ENCODE results near the gene MICB.

The MICB gene

DNA sequence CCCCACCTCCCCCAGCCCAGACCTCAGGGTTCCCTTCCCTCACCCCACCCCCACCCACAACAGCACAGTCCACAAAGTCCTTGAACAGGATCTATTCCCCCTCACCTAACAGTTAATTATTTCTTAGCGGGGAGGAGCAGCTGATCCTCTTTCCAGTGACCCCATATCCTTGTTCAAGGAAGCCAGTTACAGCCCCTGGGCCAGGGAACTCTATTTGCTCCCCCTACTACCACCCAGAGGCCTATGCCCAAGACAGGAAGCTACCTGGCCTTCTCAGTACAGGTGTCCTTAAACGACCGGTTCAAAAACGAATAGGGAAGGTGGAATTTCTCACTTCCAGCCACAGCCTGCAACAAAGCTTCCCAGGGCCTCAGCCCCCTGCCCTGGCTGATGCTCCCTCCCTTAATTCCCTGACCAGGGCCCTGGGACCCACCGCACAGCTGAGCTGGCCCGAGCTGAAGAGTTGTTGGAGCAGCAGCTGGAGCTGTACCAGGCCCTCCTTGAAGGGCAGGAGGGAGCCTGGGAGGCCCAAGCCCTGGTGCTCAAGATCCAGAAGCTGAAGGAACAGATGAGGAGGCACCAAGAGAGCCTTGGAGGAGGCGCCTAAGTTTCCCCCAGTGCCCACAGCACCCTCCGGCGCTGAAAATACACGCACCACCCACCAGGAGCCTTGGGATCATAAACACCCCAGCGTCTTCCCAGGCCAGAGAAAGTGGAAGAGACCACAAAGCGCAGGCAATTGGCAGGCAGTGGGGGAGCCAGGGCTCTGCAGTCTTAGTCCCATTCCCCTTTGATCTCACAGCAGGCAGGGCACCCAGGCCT, 31.6 kb downstream of the MICB start:
- H3K27ac ChIP-seq: no peak overlapping the region
- no peak for TF ChIP-seq ZFX (IDR thresholded peaks at IDR 0.05)
- TF ChIP-seq, protein P1, sequence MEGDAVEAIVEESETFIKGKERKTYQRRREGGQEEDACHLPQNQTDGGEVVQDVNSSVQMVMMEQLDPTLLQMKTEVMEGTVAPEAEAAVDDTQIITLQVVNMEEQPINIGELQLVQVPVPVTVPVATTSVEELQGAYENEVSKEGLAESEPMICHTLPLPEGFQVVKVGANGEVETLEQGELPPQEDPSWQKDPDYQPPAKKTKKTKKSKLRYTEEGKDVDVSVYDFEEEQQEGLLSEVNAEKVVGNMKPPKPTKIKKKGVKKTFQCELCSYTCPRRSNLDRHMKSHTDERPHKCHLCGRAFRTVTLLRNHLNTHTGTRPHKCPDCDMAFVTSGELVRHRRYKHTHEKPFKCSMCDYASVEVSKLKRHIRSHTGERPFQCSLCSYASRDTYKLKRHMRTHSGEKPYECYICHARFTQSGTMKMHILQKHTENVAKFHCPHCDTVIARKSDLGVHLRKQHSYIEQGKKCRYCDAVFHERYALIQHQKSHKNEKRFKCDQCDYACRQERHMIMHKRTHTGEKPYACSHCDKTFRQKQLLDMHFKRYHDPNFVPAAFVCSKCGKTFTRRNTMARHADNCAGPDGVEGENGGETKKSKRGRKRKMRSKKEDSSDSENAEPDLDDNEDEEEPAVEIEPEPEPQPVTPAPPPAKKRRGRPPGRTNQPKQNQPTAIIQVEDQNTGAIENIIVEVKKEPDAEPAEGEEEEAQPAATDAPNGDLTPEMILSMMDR (conservative IDR thresholded peaks at IDR 0.05): no peak

GRCh38 chr6:31530659-31531058, 32.7 kb downstream of the MICB start:
- TF ChIP-seq, protein P1 (conservative IDR thresholded peaks at IDR 0.05): no peak
- TF ChIP-seq ZFX (IDR thresholded peaks at IDR 0.05): no peak
- H3K27ac ChIP-seq: no peak overlapping the region

DNA sequence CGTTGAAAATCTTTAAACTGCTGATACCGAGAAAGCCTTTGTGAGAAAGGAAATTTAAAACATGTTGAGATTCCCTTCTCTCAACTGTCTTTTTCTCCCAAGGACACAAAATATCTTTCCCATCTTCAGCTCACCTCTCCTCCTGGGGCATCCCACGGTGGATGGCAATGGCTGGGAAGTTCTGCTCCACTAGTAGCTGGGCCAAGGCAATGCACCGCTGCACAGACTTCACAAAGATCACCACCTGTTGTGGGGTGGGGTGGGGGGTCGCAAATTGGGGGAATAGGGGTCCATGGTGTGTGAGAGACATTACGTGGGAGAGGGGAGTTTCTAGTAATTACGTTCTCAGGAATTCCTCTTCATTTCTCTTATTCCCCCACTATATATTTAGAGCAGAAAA, 33.2 kb downstream of the MICB start:
- no peak for TF ChIP-seq ZFX (IDR thresholded peaks at IDR 0.05)
- TF ChIP-seq, protein P1 (conservative IDR thresholded peaks at IDR 0.05): no peak
- no peak overlapping the region for H3K27ac ChIP-seq

- no peak overlapping the region for H3K27ac ChIP-seq
- no peak for TF ChIP-seq ZFX (IDR thresholded peaks at IDR 0.05)
- TF ChIP-seq, protein P1 (conservative IDR thresholded peaks at IDR 0.05): no peak
Measured at GRCh38 chr6:31531771-31532643, 34.1 kb downstream of the MICB start.

- H3K27ac ChIP-seq: no peak overlapping the region
- TF ChIP-seq, protein P1 (conservative IDR thresholded peaks at IDR 0.05): no peak
- TF ChIP-seq ZFX (IDR thresholded peaks at IDR 0.05): no peak
Measured at GRCh38 chr6:31532644-31533454, 34.9 kb downstream of the MICB start.

DNA sequence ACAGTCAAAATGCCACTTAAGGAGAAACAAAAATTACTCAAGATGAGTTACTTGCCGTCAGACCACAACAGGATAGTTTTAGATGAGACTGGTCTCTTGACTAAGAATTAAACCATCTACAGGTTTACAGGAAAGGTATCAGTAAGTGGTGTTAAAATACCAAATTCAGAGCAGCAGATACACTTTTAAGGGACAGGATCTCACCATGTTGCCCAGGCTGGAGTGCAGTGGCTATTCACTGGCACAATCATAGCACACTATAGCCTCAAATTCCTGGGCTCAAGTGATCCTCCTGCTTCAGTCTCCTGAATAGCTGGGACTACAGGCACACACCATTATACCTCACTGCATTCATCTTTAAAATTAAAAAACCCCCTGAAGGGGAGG, 35.5 kb downstream of the MICB start:
- H3K27ac ChIP-seq: no peak overlapping the region
- TF ChIP-seq, protein P1 (conservative IDR thresholded peaks at IDR 0.05): no peak
- TF ChIP-seq ZFX (IDR thresholded peaks at IDR 0.05): no peak

Data from C4-2B (cell line).